Measurements from ENCODE around the gene PDGFC. TPM values are rescaled to one million over a fixed set of nuclear protein-coding genes. Genes with fewer than 3 reads are reported as not detected.

The PDGFC gene
- total RNA-seq, 1 donor from 2014 or later, result not detected

DNA sequence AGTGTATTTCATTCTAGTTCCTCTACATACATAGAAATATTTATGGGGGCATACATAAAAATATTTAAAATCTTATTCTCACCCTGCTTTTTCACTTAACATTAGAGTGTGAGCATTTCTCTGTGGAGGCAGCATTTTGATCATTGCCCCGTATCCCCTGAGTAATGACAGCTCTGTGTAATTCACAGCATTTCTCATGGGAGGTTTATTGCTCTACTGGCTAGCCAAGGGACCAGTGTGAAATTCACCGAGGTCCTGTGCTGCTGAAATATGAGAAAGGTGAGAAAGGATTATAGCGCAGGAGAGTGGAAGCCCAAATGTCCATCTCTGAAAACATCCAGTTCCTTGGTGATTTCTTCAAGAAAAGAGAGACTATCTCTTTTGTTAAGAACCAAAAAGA lies 22.9 kb downstream of the PDGFC start:
- DNase-seq (no peak), ATAC-seq (ENCODE audit: low read depth) (no peak)
- Mint-ChIP-seq H3K27ac (no peak overlapping the region), H3K9me3 (no peaks in the 10 kb centered on the region), H3K27me3 (no peaks in the 10 kb centered on the region), H3K36me3 (ENCODE audit: low read depth) (no peaks in the 10 kb centered on the region), H3K4me3 (no peak overlapping the region), H3K4me1 (no peaks in the 10 kb centered on the region)
- intact Hi-C loops (cut with micrococcal nuclease), result no loop called here
- TF ChIP-seq CTCF (IDR thresholded peaks at IDR 0.05), result no peak
- CTCF ChIA-PET, result no interaction called here
- POLR2A ChIA-PET, result no interaction called here

GRCh38 chr4:156948133-156948532 lies 23.5 kb downstream of the PDGFC start:
- no peak overlapping the region for H3K27ac Mint-ChIP-seq
- ATAC-seq (ENCODE audit: low read depth) (no peak), DNase-seq (no peak)
- POLR2A ChIA-PET, result no interaction called here
- intact Hi-C loops (cut with micrococcal nuclease), result no loop called here
- no peaks in the 10 kb centered on the region for H3K4me1 Mint-ChIP-seq
- H3K27me3 Mint-ChIP-seq, result no peaks in the 10 kb centered on the region
- H3K36me3 Mint-ChIP-seq (ENCODE audit: low read depth), result no peaks in the 10 kb centered on the region
- CTCF ChIA-PET, result no interaction called here
- TF ChIP-seq CTCF (IDR thresholded peaks at IDR 0.05), result no peak
- H3K4me3 Mint-ChIP-seq, result no peak overlapping the region
- no peaks in the 10 kb centered on the region for H3K9me3 Mint-ChIP-seq

DNA sequence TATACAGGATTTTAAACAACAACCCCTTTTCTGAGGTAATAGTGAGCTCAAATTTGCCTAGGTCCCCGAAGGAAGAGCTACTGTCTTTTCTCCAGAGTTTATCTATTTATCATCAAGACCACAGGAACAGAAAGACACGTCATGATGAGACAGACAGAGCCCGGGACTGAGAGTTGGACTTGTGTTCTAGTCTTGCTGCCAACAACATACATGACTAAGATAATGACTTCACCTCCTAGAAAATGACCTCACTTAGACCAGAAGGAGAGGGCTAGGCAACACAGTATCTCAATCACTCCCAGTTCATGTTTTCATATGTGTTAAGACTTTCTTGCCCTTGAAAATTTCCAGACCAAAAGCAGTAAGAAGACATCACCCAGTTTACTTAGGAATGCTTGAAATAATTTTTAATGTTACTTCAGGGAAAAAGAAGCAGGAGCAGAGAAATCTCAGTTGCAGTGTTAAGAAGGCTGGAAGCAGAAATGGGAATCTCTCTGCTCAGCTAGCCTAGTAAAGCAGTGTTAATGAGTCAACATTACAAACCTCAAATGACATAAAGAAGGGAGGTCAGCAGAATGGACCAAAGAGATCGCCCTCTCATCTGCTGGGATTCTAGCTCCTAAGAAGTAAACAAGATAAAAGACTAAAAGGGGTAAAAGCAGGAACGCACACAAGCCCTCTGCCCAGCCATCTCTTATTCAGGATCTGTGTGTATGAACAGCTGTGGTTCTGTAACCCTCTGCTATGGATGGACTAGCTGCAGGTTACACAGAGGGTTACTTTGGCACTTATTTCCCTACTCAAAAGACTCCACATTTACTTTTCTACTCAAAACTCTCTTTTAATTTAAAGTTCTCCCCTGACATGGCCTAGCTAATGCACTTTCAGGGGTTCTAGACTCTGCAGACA lies 24.8 kb downstream of the PDGFC start:
- ATAC-seq (ENCODE audit: low read depth), result no peak
- Mint-ChIP-seq H3K27me3 (no peaks in the 10 kb centered on the region), H3K4me3 (no peak overlapping the region), H3K9me3 (no peaks in the 10 kb centered on the region), H3K27ac (no peak overlapping the region), H3K36me3 (ENCODE audit: low read depth) (no peaks in the 10 kb centered on the region), H3K4me1 (no peaks in the 10 kb centered on the region)
- intact Hi-C loops (cut with micrococcal nuclease), result no loop called here
- TF ChIP-seq CTCF (IDR thresholded peaks at IDR 0.05), result no peak
- no peak for DNase-seq
- POLR2A ChIA-PET, result no interaction called here
- CTCF ChIA-PET, result no interaction called here

GRCh38 chr4:156945532-156945931 lies 26.1 kb downstream of the PDGFC start:
- no peak for ATAC-seq (ENCODE audit: low read depth)

More at GRCh38 chr4:156945532-156945931, 26.1 kb downstream of the PDGFC start:
- ChIA-PET CTCF (interaction anchor here (0.7 kb wide), 1 partner anchor 24 kb away, joined by 3 read pairs; no protein-coding TSS in a partner anchor), POLR2A (no interaction called here)
- no peak for DNase-seq
- Mint-ChIP-seq H3K36me3 (ENCODE audit: low read depth) (no peaks in the 10 kb centered on the region), H3K27me3 (no peaks in the 10 kb centered on the region), H3K4me3 (no peak overlapping the region), H3K4me1 (no peaks in the 10 kb centered on the region), H3K9me3 (no peaks in the 10 kb centered on the region), H3K27ac (no peak overlapping the region)
- TF ChIP-seq CTCF (IDR thresholded peaks at IDR 0.05), result no peak
- intact Hi-C loops (cut with micrococcal nuclease), result no loop called here
